Nephron progenitor cell (in vitro differentiated cells): ENCODE data around the gene FGF2.

Experiments used
- DNase-seq: peaks from one replicate; pipeline ENCODE4 v3.0.0; 2021
- H3K27ac Mint-ChIP-seq: 2 replicates; pipeline ENCODE4 v1.8.0; 2021; ENCODE audit warnings: mild to moderate bottlenecking, moderate library complexity, mixed read lengths
- H3K27me3 Mint-ChIP-seq: 2 replicates; pipeline ENCODE4 v1.8.0; 2021; ENCODE audit warnings: mild to moderate bottlenecking, low read depth, mixed read lengths; ENCODE audit not compliant: poor library complexity
- H3K36me3 Mint-ChIP-seq: 2 replicates; pipeline ENCODE4 v1.8.0; 2021; ENCODE audit warnings: low read depth, mixed read lengths
- H3K4me1 Mint-ChIP-seq: 2 replicates; pipeline ENCODE4 v1.8.0; 2021; ENCODE audit warnings: mixed read lengths
- H3K4me3 Mint-ChIP-seq: 2 replicates; pipeline ENCODE4 v1.8.0; 2021; ENCODE audit warnings: mild to moderate bottlenecking, moderate library complexity, mixed read lengths
- H3K9me3 Mint-ChIP-seq: 2 replicates; pipeline ENCODE4 v1.8.0; 2021; ENCODE audit warnings: mild to moderate bottlenecking, moderate library complexity, mixed read lengths
- CTCF ChIP-seq: fragments of 200-600 bp; sonication (generic); IDR thresholded peaks from 2 replicates; pipeline ENCODE4 v1.5.0; 2021; ENCODE audit warnings: antibody characterized with exemption

Gene FGF2

GRCh38 chr4:122796801-122797404 is 29.7 kb upstream of the FGF2 start:
- TF ChIP-seq CTCF = no peak
- Mint-ChIP-seq H3K4me1 (peaks cover 11% of the 10 kb centered on the region), H3K27ac (peak overlapping the region; percentile 90), H3K36me3 (no peaks in the 10 kb centered on the region), H3K4me3 (no peak overlapping the region), H3K27me3 (peaks cover 7% of the 10 kb centered on the region), H3K9me3 (no peaks in the 10 kb centered on the region)
- DNase-seq = no peak

- TF ChIP-seq CTCF = no peak
- no peaks in the 10 kb centered on the region for H3K36me3 Mint-ChIP-seq
- H3K4me1 Mint-ChIP-seq = peaks cover 11% of the 10 kb centered on the region
- H3K9me3 Mint-ChIP-seq = no peaks in the 10 kb centered on the region
- peak overlapping the region; percentile 90 for H3K27ac Mint-ChIP-seq
- H3K4me3 Mint-ChIP-seq = no peak overlapping the region
- H3K27me3 Mint-ChIP-seq = peaks cover 7% of the 10 kb centered on the region
- no peak for DNase-seq
Observed at GRCh38 chr4:122797405-122798094, 29.1 kb upstream of the FGF2 start.

- DNase-seq = no peak
- Mint-ChIP-seq H3K4me1 (peaks cover 11% of the 10 kb centered on the region), H3K27ac (peak overlapping the region; percentile 90), H3K27me3 (peaks cover 7% of the 10 kb centered on the region), H3K9me3 (no peaks in the 10 kb centered on the region), H3K36me3 (no peaks in the 10 kb centered on the region), H3K4me3 (no peak overlapping the region)
- no peak for TF ChIP-seq CTCF
Observed at GRCh38 chr4:122798101-122798500, 28.5 kb upstream of the FGF2 start.

GRCh38 chr4:122798917-122799316 is 27.7 kb upstream of the FGF2 start:
- no peaks in the 10 kb centered on the region for H3K9me3 Mint-ChIP-seq
- DNase-seq = no peak
- no peak for TF ChIP-seq CTCF
- H3K36me3 Mint-ChIP-seq = no peaks in the 10 kb centered on the region
- peaks cover 7% of the 10 kb centered on the region for H3K27me3 Mint-ChIP-seq
- H3K4me1 Mint-ChIP-seq = peaks cover 15% of the 10 kb centered on the region
- no peak overlapping the region for H3K4me3 Mint-ChIP-seq
- H3K27ac Mint-ChIP-seq = no peak overlapping the region

GRCh38 chr4:122803788-122804208 is 22.8 kb upstream of the FGF2 start:
- no peak overlapping the region for H3K4me3 Mint-ChIP-seq
- H3K27me3 Mint-ChIP-seq = no peaks in the 10 kb centered on the region
- H3K36me3 Mint-ChIP-seq = no peaks in the 10 kb centered on the region
- DNase-seq = no peak
- no peak for TF ChIP-seq CTCF
- H3K4me1 Mint-ChIP-seq = peaks cover 12% of the 10 kb centered on the region
- peaks cover 3% of the 10 kb centered on the region for H3K9me3 Mint-ChIP-seq
- peak overlapping the region; percentile 68 for H3K27ac Mint-ChIP-seq
